T-helper 9 cell (primary cell): ENCODE results near the gene RERE.
"Not testable (repeated sequence)": the region's sequence is repeated elsewhere in the genome, so short reads cannot be mapped to it uniquely, and the experiment has no call there.

Experiments used
- DNase-seq: peaks from one replicate; pipeline ENCODE4 v3.0.0-alpha.2; 2020

Gene RERE

GRCh38 chr1:8464377-8464776, 353.1 kb downstream of the RERE start:
- no peak for DNase-seq

DNA sequence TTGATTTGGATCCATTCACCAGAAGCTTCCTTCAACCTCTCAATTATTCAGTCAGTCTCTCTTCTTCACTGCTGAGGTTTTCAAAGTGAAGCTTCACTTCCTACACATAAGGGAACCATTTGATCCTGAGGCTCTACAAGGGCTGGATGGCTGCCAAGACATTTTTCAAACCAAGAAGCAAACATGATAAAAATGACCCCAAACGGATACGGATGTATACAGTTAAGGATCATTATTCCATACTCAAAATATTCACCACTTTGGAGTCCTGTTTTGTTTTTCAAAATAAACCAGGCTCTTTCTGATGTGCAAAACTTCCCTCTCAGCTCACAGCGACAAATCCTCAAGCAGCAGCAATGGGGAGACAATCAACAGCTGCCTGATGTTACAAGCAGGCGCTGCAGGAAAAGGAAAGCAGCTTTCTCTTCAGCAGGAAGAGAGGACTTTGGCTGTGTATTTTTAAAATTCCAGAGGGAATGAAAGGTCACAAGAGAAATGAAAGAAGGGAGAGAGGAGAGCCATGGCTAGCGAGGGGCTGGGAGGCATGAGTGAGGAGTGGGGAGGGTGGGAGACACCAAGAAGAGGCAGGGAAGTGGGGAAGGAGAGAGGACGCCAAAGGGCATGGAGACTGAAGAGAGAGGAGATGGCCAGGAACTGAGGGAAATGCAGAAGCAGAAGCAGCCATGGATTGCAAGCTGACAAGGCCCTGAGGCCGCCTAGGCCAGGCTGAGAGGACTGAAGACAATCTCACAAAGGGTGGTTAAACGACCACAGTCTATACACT, 354.1 kb downstream of the RERE start:
- DNase-seq: no peak

DNA sequence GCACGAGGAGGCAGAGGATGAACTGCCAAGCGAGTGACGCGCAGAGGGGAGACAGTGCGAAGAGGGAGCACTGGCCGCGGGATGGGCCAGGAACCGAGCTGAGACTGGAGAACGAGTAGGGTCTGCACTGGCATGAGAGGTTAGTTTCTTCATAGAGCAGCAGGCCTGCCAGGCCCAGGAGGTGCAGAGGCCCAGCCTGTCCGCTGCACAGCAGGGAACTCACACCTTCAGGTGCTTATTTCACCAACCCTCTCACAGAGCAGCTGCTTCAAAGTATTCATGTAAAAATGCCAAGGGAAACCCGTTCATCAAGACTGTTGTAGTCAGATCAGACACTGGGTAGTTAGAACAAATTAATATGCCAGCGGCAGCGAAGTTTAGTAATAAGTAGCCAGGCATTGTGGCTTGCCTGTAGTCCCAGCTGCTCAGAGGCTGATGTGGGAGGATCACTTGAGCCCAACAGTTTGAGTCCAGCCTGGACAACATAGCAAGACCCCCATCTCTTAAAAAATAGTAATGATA, 355.0 kb downstream of the RERE start:
- no peak for DNase-seq

- no peak for DNase-seq
These were observed 355.9 kb downstream of the RERE start for GRCh38 chr1:8461351-8462110.

DNA sequence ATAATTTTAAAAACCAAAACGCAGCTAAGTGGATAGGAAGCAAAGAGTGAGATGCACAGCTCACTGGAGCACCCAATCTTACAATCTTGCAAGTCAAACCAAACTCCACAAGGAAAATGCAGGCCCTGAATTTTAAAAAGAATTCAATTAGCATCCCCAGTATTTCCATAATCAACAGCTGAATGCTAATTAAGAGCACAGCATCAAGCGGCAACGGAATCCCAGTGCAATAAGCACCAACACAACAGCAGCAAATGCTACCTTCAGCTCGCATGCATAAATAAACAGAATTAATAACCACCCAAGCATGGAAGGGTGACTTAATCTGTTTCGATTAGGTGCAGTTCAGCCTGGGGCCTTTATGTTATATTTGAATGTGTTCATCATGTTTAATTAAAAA, 356.7 kb downstream of the RERE start:
- DNase-seq: no peak

- no peak for DNase-seq
These were observed 357.3 kb downstream of the RERE start for GRCh38 chr1:8460132-8460544.

- DNase-seq: no peak
These were observed 358.8 kb downstream of the RERE start for GRCh38 chr1:8458607-8459006.

- DNase-seq: no peak
These were observed 359.6 kb downstream of the RERE start for GRCh38 chr1:8457760-8458381.

DNA sequence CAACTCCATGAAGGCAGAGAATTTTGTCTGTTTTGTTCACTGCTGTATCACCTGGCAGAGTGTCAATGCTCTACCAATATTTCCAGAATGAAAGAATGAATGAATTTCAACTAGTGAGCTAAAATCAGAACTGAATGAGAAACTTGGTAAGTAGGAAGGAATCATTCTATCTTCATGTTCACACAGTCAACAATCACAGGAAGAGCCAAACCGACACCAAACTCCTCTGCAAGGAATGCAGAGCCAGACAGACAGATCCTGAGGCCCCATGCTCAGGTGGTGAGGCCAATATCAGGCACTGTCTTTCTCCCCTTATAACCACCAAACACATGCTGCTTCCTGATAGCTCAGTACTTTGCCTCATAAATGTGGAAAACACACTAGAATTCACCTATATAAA, 360.4 kb downstream of the RERE start:
- no peak for DNase-seq

DNA sequence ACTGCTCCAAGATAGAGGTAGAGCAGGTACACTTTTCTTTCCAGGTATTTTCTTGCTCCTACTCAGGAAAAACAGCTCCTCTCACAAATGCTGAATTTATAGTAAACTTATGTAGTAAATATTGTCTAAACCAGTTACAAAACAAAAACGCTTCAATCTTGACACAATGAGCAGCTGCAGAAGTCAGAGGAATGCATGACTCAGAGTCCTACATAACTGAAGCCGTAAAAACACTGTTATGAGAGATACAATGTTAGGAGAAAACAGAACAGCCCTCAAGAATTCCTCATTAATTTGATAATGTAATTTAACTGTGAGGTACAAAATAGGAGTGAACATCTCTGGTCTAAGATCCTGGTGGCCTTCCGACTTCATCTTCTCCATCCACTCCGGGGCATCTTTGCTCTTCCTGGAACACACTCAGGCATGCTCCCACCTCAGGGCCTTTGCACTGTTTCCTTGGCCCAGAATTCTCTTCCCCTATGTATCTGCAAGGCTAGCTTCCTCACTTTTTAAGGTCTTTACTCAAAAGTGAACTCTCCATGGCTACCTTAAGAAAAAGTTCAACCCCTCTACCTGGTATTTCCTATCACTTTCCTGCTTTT, 361.0 kb downstream of the RERE start:
- DNase-seq: no peak

GRCh38 chr1:8455700-8456307, 361.6 kb downstream of the RERE start:
- DNase-seq: no peak

GRCh38 chr1:8450312-8450711, 367.1 kb downstream of the RERE start:
- DNase-seq: no peak

GRCh38 chr1:8448911-8449661, 368.4 kb downstream of the RERE start:
- DNase-seq: no peak

GRCh38 chr1:8448505-8448904, 368.9 kb downstream of the RERE start:
- DNase-seq: not testable (repeated sequence)

- no peak for DNase-seq
These were observed 369.8 kb downstream of the RERE start for GRCh38 chr1:8447616-8448150.

DNA sequence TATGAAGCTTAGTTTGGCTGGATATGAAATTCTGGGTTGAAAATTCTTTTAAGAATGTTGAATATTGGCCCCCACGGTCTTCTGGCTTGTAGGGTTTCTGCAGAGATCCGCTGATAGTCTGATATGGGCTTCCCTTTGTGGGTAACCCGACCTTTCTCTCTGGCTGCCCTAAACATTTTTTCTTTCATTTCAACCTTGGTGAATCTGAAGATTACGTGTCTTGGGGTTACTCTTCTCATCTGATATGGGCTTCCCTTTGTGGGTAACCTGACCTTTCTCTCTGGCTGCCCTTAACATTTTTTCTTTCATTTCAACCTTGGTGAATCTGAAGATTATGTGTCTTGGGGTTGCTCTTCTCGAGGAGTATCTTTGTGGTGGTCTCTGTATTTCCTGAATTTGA, 371.3 kb downstream of the RERE start:
- not testable (repeated sequence) for DNase-seq

- DNase-seq: no peak
These were observed 373.8 kb downstream of the RERE start for GRCh38 chr1:8443558-8444194.

DNA sequence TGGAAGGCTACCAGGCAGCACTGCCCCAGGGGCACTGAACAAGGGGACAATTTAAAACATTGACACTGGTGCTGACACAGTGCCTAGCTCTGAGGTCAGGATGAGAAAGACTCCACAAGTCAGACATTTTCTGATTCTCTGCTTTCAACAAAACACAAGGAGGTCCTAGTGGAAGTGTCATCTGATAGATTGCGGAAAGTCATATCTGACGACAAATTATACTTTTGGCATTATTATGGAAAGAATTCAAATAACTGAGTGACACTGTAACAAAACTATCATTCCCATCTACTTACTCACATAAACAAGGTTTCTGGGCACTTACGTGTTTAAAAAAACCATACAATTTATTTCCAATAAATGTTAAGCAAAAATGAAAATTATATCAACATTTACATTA, 376.0 kb downstream of the RERE start:
- no peak for DNase-seq

DNA sequence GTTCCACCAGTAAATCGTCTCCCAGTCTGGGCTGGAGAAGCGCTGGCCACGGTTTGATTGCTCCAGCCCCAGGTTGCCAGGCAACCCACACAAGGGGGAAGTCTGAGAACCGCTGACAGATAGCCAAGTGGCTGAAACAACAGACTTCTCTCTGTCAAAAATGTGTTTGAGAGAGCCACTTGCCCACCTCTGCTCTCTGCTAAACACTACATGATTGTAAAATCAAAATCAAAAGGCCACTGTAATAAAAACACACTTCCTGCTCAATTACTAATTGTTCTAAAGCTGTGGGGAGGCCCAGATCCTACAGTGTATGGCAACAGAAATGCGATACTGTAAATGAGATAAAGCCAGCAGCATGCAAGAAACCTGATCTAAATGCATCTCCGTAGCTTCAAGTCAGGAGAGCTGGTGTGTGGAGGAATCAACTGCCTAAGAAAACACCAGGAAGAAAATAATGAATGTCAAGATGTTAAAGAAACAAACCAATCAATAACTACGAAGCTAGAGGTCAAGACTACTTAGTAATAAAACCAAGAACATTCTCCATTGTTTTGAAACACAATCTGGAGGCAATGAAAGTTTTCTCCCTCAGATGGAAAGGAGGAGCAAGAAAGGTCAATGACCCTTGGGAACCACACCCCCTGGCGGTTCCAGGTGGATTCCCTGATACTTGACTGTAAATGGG, 378.3 kb downstream of the RERE start:
- no peak for DNase-seq

DNA sequence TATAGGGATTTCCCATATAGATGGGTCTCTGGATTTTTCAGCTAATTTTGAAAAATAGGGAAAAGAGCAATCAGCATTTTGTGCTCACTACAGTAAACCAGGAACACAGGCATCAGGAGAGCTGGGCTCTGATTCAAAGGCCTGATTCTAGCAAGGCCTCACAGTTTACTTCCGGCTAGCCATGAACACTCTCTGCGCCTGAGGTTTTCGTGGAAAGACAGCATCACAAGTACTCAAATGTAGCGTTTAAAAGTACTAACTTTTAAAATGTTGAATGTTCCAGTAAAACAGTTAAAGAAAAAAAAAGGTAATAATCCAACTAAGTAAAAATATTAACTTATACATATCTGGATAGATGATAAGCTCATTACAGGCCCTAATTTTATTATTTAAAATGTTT, 379.0 kb downstream of the RERE start:
- no peak for DNase-seq

GRCh38 chr1:8437347-8437746, 380.1 kb downstream of the RERE start:
- DNase-seq: no peak
